ENCODE data around the gene FSD1. TPM values are rescaled to one million over a fixed set of nuclear protein-coding genes. Genes with fewer than 3 reads are reported as not detected.

Gene FSD1
- total RNA-seq, 4 donors from 2014 or later: not detected

GRCh38 chr19:4264812-4265211 lies 39.6 kb upstream of the FSD1 start:
- H3K4me1 ChIP-seq: no peaks in the 10 kb centered on the region
- no peak overlapping the region for H3K4me3 ChIP-seq (replicated peaks in 1 of 3)
- H3K9me3 ChIP-seq: no peaks in the 10 kb centered on the region
- TF ChIP-seq CTCF (IDR thresholded peaks at IDR 0.05) (no peak), POLR2A (IDR thresholded peaks at IDR 0.05) (no peak)
- WGBS, 2 donors: 80 to 91% methylated on average over 4 of the region's 4 CpGs
- no peak for DNase-seq
- H3K27ac ChIP-seq: no peak overlapping the region
- H3K27me3 ChIP-seq: no peaks in the 10 kb centered on the region
- intact Hi-C loops (cut with DNase I): loop anchor here (10.0 kb wide), 1 partner anchor 260 kb away; no protein-coding TSS in a partner anchor
- peaks cover 45 to 64% of the 10 kb centered on the region in 2 donors for H3K36me3 ChIP-seq

GRCh38 chr19:4266253-4267000 lies 38.0 kb upstream of the FSD1 start:
- Histone ChIP-seq H3K27ac (no peak overlapping the region), H3K27me3 (no peaks in the 10 kb centered on the region), H3K36me3 (peaks cover 37 to 51% of the 10 kb centered on the region in 2 donors), H3K4me1 (no peaks in the 10 kb centered on the region), H3K9me3 (no peaks in the 10 kb centered on the region), H3K4me3 (replicated peaks in 1 of 3) (no peak overlapping the region)
- intact Hi-C loops (cut with DNase I): loop anchor here (10.0 kb wide), 1 partner anchor 258 kb away; no protein-coding TSS in a partner anchor
- no peak for DNase-seq
- 89 to 97% methylated on average over 18 of the region's 18 CpGs for WGBS, 2 donors
- no peak for TF ChIP-seq POLR2A (IDR thresholded peaks at IDR 0.05)
- no peak for TF ChIP-seq CTCF (IDR thresholded peaks at IDR 0.05)

- H3K27ac ChIP-seq: no peak overlapping the region
- no peaks in the 10 kb centered on the region for H3K9me3 ChIP-seq
- H3K36me3 ChIP-seq: peaks cover 31 to 44% of the 10 kb centered on the region in 2 donors
- peak; percentile 62 to 88 (median 80) for TF ChIP-seq CTCF (IDR thresholded peaks at IDR 0.05)
- no peak for TF ChIP-seq POLR2A (IDR thresholded peaks at IDR 0.05)
- intact Hi-C loops (cut with DNase I): loop anchor here (10.0 kb wide), 1 partner anchor 258 kb away; no protein-coding TSS in a partner anchor
- no peak overlapping the region for H3K4me3 ChIP-seq (replicated peaks in 1 of 3)
- 50 to 55% methylated on average over 19 to 20 of the region's 21 CpGs for WGBS, 2 donors
- DNase-seq: peak; percentile 37 to 39
- H3K4me1 ChIP-seq: no peaks in the 10 kb centered on the region
- H3K27me3 ChIP-seq: no peaks in the 10 kb centered on the region
Measured at GRCh38 chr19:4267101-4267900, 37.1 kb upstream of the FSD1 start.

- TF ChIP-seq CTCF (IDR thresholded peaks at IDR 0.05) (no peak), POLR2A (IDR thresholded peaks at IDR 0.05) (no peak)
- peaks cover 24 to 35% of the 10 kb centered on the region in 2 donors for H3K36me3 ChIP-seq
- H3K27me3 ChIP-seq: no peaks in the 10 kb centered on the region
- no peak overlapping the region for H3K27ac ChIP-seq
- intact Hi-C loops (cut with DNase I): loop anchor here (10.0 kb wide), 1 partner anchor 257 kb away; no protein-coding TSS in a partner anchor
- H3K9me3 ChIP-seq: no peaks in the 10 kb centered on the region
- 86 to 94% methylated on average over 17 to 25 of the region's 30 CpGs for WGBS, 2 donors
- no peak for DNase-seq
- no peaks in the 10 kb centered on the region for H3K4me1 ChIP-seq
- H3K4me3 ChIP-seq (replicated peaks in 1 of 3): no peak overlapping the region
Measured at GRCh38 chr19:4267901-4268815, 36.2 kb upstream of the FSD1 start.

Measured in thyroid gland (tissue), 4 donors.